Measurements from ENCODE around the gene FAM180B.

DNA sequence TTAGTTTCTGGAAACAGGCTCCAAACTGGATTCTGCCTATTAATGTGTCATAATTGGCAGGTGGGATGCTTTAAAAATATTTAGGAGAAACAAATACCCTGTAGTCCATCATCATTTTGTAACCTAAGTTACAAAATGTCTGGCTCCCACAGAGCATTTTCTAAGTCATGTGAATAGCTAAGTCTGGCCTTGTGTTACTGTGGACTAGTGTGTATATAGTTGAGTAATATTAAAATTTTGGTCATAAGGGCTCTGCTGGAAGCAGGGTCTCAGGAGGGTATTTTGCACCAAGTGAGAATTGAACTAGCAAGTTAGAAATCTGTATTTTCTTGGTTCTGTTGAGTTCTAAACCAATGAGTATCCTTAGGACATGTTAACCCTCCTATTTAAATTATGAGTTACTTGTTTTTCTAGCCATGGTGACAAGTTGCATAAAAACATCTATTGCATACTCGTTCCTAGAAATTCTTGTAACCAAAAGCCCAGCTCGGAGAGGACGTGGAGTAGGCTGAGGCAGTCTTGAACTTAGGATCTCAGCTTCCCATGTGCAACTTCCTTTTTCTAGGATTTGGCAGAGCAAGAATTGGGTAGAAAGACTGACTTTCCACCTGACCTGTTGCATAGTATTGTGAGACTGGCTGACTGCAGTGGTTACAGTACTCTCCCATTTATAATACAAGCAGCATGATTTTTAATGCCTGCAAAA lies 15.7 kb upstream of the FAM180B start:
- TF ChIP-seq FOXK2 (IDR thresholded peaks at IDR 0.05) (no peak), SUZ12 (IDR thresholded peaks at IDR 0.05) (no peak)

Measured in HEK293T (cell line).